Heart left ventricle (tissue), 16 donors: Measurements from ENCODE around the gene WDR86. TPM values are rescaled to one million over a fixed set of nuclear protein-coding genes. Genes with fewer than 3 reads are reported as not detected.

Experiments used
- ATAC-seq, 4 donors: fragments of 200-7000 bp; cut with Tn5 transposase; one replicate each; pipeline ENCODE4 v1.9.1; 2020 to 2022; ENCODE audit warnings: moderate library complexity in 4 of 4, mild to moderate bottlenecking in 3 of 4, moderate number of reproducible peaks in 1 of 4
- DNase-seq, 5 donors: peaks; one replicate each; pipeline ENCODE4 v3.0.0-alpha.2; 2020
- H3K27ac ChIP-seq, 12 donors: fragments of 200-600 bp; sonication (generic) in 4 of 12; one replicate each; pipeline versions ENCODE4 v1.5.0 to v1.8.0; 2016 to 2022; ENCODE audit warnings: mild to moderate bottlenecking in 2 of 12
- H3K27me3 ChIP-seq, 9 donors: fragments of 200-600 bp; sonication (generic) in 2 of 9; one replicate each; pipeline versions ENCODE4 v1.5.1 to v1.8.0; 2016 to 2022; ENCODE audit warnings: mild to moderate bottlenecking in 3 of 9
- H3K36me3 ChIP-seq, 9 donors: fragments of 200-600 bp; sonication (generic) in 2 of 9; one replicate each; pipeline versions ENCODE4 v1.5.0 to v1.8.0; 2018 to 2022; ENCODE audit warnings: mild to moderate bottlenecking in 2 of 9
- H3K4me1 ChIP-seq, 12 donors: fragments of 200-600 bp; sonication (generic) in 4 of 12; one replicate each; pipeline versions ENCODE4 v1.5.0 to v1.8.0; 2016 to 2022; ENCODE audit warnings: mild to moderate bottlenecking in 3 of 12
- H3K4me3 ChIP-seq, 12 donors: fragments of 200-600 bp; sonication (generic) in 4 of 12; one replicate each; pipeline versions ENCODE4 v1.5.0 to v1.8.0; 2017 to 2022; ENCODE audit warnings: mild to moderate bottlenecking in 9 of 12, moderate library complexity in 4 of 12
- H3K9me3 ChIP-seq, 12 donors: fragments of 200-600 bp; sonication (generic) in 4 of 12; one replicate each; pipeline versions ENCODE4 v1.5.0 to v1.8.0; 2016 to 2022; ENCODE audit warnings: mild to moderate bottlenecking in 1 of 12
- CTCF ChIP-seq, 12 donors: fragments of 200-600 bp; sonication (generic) in 4 of 12; IDR thresholded peaks; one replicate each; pipeline versions ENCODE4 v1.5.0 to v1.8.0; 2018 to 2022; ENCODE audit warnings: antibody characterized with exemption in 12 of 12, mild to moderate bottlenecking in 5 of 12
- POLR2A ChIP-seq, 2 donors: fragments of 450-650 bp; IDR thresholded peaks; one replicate each; pipeline ENCODE4 v1.6.1; 2017; ENCODE audit warnings: antibody characterized with exemption in 2 of 2, mild to moderate bottlenecking in 2 of 2, moderate library complexity in 2 of 2
- WGBS, 4 donors: extraction: QIAGEN DNeasy Blood & Tissue Kit in 2 of 4; methylation state at CpG; one replicate each; pipeline versions ENCODE4 v1.1.5 to v1.1.7; 2013 to 2018; 5-methylcytosine and 5-hydroxymethylcytosine counted together
- intact Hi-C, 10 donors: fragments of 100-400 bp; cut with DNase I; formaldehyde crosslinking; loops; one replicate each; pipeline versions ENCODE4 v1.11.1 to v1.14.2; 2022
- polyA plus RNA-seq, 2 donors: library from polyadenylated mRNA; stranded (reverse); fragments of 200-250 nt; gene quantifications; one replicate each; pipeline ENCODE4 v1.2.3, GENCODE V29; 2013
- total RNA-seq, 9 donors: library from RNA; depleted of rRNA in 2 of 9; stranded (reverse); fragments of >200 nt in 2 of 9; fragmentation: NEBNext Ultra II Directional in 3 of 9; extraction: Animal tissue kit (Norgen Biotek cat#: 25700) in 3 of 9; gene quantifications; one replicate each; pipeline versions ENCODE4 v1.1.0 to v1.2.4, GENCODE V29; 2016 to 2023
- donor health status: ischemic (EF 13 %, LVEDD 7.1; RV severe dilation, severe dysfunction).
- donor health status: healthy with polysubstance abuse.
- donor health status: DM: no; HTN: yes; CAD: no.
- donor health status: DM: no; HTN: no; CAD: no.
- donor health status: ischemic (EF 25% LVEDD 6.9; RV normal size, moderate dysfunction).
- donor health status: ischemic (EF 25% LVEDD 5.7; RV mildly dilated, moderate dysfunction).
- donor health status: healthy.
- donor health status: DM: yes; HTN: yes; CAD: no.
- donor health status: ischemic (EF 35%, LVEDD 5.7; RV mildly dilated, moderate dysfunction).
- donor health status: nonischemic (EF 11% LVEDD 7.7; RV severe dilation, severe dysfunction).
- donor health status: DM: yes; HTN: yes; CAD: no.
- donor health status: PGD.
- donor health status: ischemic (EF 29% LVEDD 5.4; RV normal size, mild dysfunction).
- donor health status: nonischemic (EF 23%, LVEDD 6.1; RV moderate dilation, normal function).

The WDR86 gene
- total and polyA plus RNA-seq, 11 donors, result 0.37 to 1.7 (median 0.52) TPM; not detected in 5

- H3K27me3 ChIP-seq, result peaks cover 0 to 38% (median 4%) of the 10 kb centered on the region in 9 donors
- no peak for DNase-seq
- 66 to 81% (median 71%) methylated on average over 9 to 10 of the region's 10 CpGs for whole genome bisulfite sequencing, 4 donors
- ATAC-seq, result no peak
- intact Hi-C loops, result loop anchor here in 1 of 10 donors (5.0 kb wide), 1 partner anchor 34 kb away; no protein-coding TSS in a partner anchor
- peaks cover 0 to 17% (median 4%) of the 10 kb centered on the region in 12 donors for H3K9me3 ChIP-seq
- no peak for TF ChIP-seq CTCF (IDR thresholded peaks at IDR 0.05)
- TF ChIP-seq POLR2A (IDR thresholded peaks at IDR 0.05), result no peak
- no peak overlapping the region for H3K4me3 ChIP-seq
- peaks cover 0 to 21% (median 0%) of the 10 kb centered on the region in 12 donors for H3K4me1 ChIP-seq
- no peak overlapping the region for H3K27ac ChIP-seq
- no peaks in the 10 kb centered on the region for H3K36me3 ChIP-seq
These were observed 6.5 kb upstream of the WDR86 start for GRCh38 chr7:151416112-151416940.

GRCh38 chr7:151415375-151416105 lies 5.7 kb upstream of the WDR86 start:
- no peak overlapping the region for H3K27ac ChIP-seq
- intact Hi-C loops, result loop anchor here in 1 of 10 donors (5.0 kb wide), 1 partner anchor 33 kb away; no protein-coding TSS in a partner anchor
- H3K4me3 ChIP-seq, result no peak overlapping the region
- 75 to 90% (median 85%) methylated on average over 3 of the region's 3 CpGs for WGBS, 4 donors
- H3K9me3 ChIP-seq, result peaks cover 0 to 17% (median 4%) of the 10 kb centered on the region in 12 donors
- H3K4me1 ChIP-seq, result peaks cover 0 to 23% (median 0%) of the 10 kb centered on the region in 12 donors
- ATAC-seq (no peak), DNase-seq (no peak)
- no peaks in the 10 kb centered on the region for H3K36me3 ChIP-seq
- TF ChIP-seq CTCF (IDR thresholded peaks at IDR 0.05) (no peak), POLR2A (IDR thresholded peaks at IDR 0.05) (no peak)
- H3K27me3 ChIP-seq, result peaks cover under 1 to 46% (median 10%) of the 10 kb centered on the region in 9 donors

GRCh38 chr7:151413241-151413640 lies 3.4 kb upstream of the WDR86 start:
- peaks cover 18 to 60% (median 29%) of the 10 kb centered on the region in 9 donors for H3K27me3 ChIP-seq
- no peak for DNase-seq
- WGBS, 4 donors, result 79 to 91% (median 89%) methylated on average over 4 of the region's 4 CpGs
- no peak for ATAC-seq
- H3K4me3 ChIP-seq, result no peak overlapping the region
- no peaks in the 10 kb centered on the region for H3K36me3 ChIP-seq
- TF ChIP-seq CTCF (IDR thresholded peaks at IDR 0.05), result no peak
- no peak for TF ChIP-seq POLR2A (IDR thresholded peaks at IDR 0.05)
- no peaks in the 10 kb centered on the region for H3K9me3 ChIP-seq
- H3K27ac ChIP-seq, result no peak overlapping the region
- intact Hi-C loops, result no loop called here
- peaks cover 0 to 44% (median 13%) of the 10 kb centered on the region in 12 donors for H3K4me1 ChIP-seq

GRCh38 chr7:151412318-151412717 lies 2.5 kb upstream of the WDR86 start:
- Histone ChIP-seq H3K4me3 (no peak overlapping the region), H3K4me1 (peaks cover 0 to 41% (median 13%) of the 10 kb centered on the region in 12 donors), H3K27ac (no peak overlapping the region), H3K9me3 (no peaks in the 10 kb centered on the region), H3K36me3 (no peaks in the 10 kb centered on the region), H3K27me3 (peaks cover 18 to 62% (median 30%) of the 10 kb centered on the region in 9 donors)
- TF ChIP-seq CTCF (IDR thresholded peaks at IDR 0.05) (no peak), POLR2A (IDR thresholded peaks at IDR 0.05) (no peak)
- intact Hi-C loops, result no loop called here
- ATAC-seq (no peak), DNase-seq (no peak)
- 71 to 91% (median 81%) methylated on average over 4 of the region's 4 CpGs for WGBS, 4 donors
